Endothelial cell of umbilical vein (primary cell): Measurements from ENCODE around the gene PRKAG1.

Experiments used
- CTCF ChIP-seq, 2 donors: IDR thresholded peaks; 1 replicate in 1 of 2; 2 replicates in 1 of 2; pipeline ENCODE4 v1.5.1; 2011; ENCODE audit warnings: low read length in 2 of 2, mild to moderate bottlenecking in 2 of 2, moderate library complexity in 2 of 2, control low read depth in 1 of 2, inconsistent platforms in 1 of 2, low read depth in 1 of 2; ENCODE audit not compliant: insufficient read depth in 1 of 2; ENCODE audit errors: extremely low read depth in 1 of 2
- EZH2 ChIP-seq: IDR thresholded peaks from 2 replicates; pipeline ENCODE4 v1.6.1; 2012; ENCODE audit warnings: borderline replicate concordance, low read depth, mild to moderate bottlenecking, moderate library complexity, low read length, inconsistent platforms; ENCODE audit not compliant: severe bottlenecking
- MAX ChIP-seq: IDR thresholded peaks from 2 replicates; pipeline ENCODE4 v1.6.1; 2011; ENCODE audit not compliant: insufficient read depth, insufficient read length
- MYC ChIP-seq: IDR thresholded peaks from one replicate; pipeline ENCODE4 v1.6.1; 2011; ENCODE audit warnings: mild to moderate bottlenecking, low read depth, low read length
- POLR2A ChIP-seq: IDR thresholded peaks from 2 replicates; pipeline ENCODE4 v1.6.1; 2012; ENCODE audit warnings: low read depth, mild to moderate bottlenecking, control low read depth, low read length
- POLR2AphosphoS5 ChIP-seq: IDR thresholded peaks from 2 replicates; pipeline ENCODE4 v1.6.1; 2012; ENCODE audit warnings: low read depth, mild to moderate bottlenecking, control low read depth, low read length, moderate library complexity; ENCODE audit not compliant: insufficient read depth

- no peak for TF ChIP-seq POLR2A
- no peak for TF ChIP-seq MAX
- TF ChIP-seq CTCF (IDR thresholded peaks at IDR 0.05; ENCODE audit: extremely low read depth in 1 of 2, insufficient read depth in 1 of 2, low read depth in 1 of 2, low read length in 2 of 2), result no peak
- TF ChIP-seq MYC, result no peak
- no peak for TF ChIP-seq EZH2
- TF ChIP-seq POLR2AphosphoS5, result no peak
Observed at GRCh38 chr12:49031573-49032161, 13.1 kb upstream of the PRKAG1 start.
